NCI-H345 treated with DMSO at 0.1 percent for 48 hours (cell line): Measurements from ENCODE around the gene OR13C5.

Source experiments
- DNase-seq: peaks from one replicate; lab custom pipeline; 2025; ENCODE audit not compliant: unreplicated experiment; lab: John Stamatoyannopoulos, UW

The OR13C5 gene

GRCh38 chr9:104553261-104553660, 46.0 kb downstream of the OR13C5 start:
- no peak for DNase-seq
